MM.1S (cell line): Measurements from ENCODE around the gene CCDC87.

ENCODE experiments used
- EZH2 ChIP-seq: fragments of 300-600 bp; sonication (generic); optimal IDR thresholded peaks from 2 replicates; pipeline ENCODE3; 2017; ENCODE audit warnings: low read depth, mild to moderate bottlenecking, antibody characterized with exemption, low read length, mixed read lengths
- TF ChIP-seq, protein P1 (sequence below): fragments of 300-600 bp; sonication (generic); IDR thresholded peaks from 2 replicates; pipeline ENCODE4 v1.5.1; 2016; ENCODE audit warnings: antibody characterized with exemption, low read length, mixed read lengths

GRCh38 chr11:66562275-66562674 is 30.6 kb downstream of the CCDC87 start:
- TF ChIP-seq, protein P1, sequence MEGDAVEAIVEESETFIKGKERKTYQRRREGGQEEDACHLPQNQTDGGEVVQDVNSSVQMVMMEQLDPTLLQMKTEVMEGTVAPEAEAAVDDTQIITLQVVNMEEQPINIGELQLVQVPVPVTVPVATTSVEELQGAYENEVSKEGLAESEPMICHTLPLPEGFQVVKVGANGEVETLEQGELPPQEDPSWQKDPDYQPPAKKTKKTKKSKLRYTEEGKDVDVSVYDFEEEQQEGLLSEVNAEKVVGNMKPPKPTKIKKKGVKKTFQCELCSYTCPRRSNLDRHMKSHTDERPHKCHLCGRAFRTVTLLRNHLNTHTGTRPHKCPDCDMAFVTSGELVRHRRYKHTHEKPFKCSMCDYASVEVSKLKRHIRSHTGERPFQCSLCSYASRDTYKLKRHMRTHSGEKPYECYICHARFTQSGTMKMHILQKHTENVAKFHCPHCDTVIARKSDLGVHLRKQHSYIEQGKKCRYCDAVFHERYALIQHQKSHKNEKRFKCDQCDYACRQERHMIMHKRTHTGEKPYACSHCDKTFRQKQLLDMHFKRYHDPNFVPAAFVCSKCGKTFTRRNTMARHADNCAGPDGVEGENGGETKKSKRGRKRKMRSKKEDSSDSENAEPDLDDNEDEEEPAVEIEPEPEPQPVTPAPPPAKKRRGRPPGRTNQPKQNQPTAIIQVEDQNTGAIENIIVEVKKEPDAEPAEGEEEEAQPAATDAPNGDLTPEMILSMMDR = no peak
- TF ChIP-seq EZH2 = no peak
